ENCODE measurements around the gene COL6A3. TPM values are rescaled to one million over a fixed set of nuclear protein-coding genes. Genes with fewer than 3 reads are reported as not detected.

COL6A3 gene
- polyA plus RNA-seq, 1 donor (not counting 4 experiments of a cell fraction or from before 2014, with no cell fraction given) = not detected

GRCh38 chr2:237397072-237397471 lies 16.9 kb downstream of the COL6A3 start:
- H4K20me1 ChIP-seq (ENCODE audit: control insufficient read depth, extremely low read depth, insufficient read depth, low read length) = no peaks in the 10 kb centered on the region
- H3K27me3 ChIP-seq (ENCODE audit: control insufficient read depth, extremely low read depth, insufficient read depth, low read length) = peaks cover 30% of the 10 kb centered on the region
- no peaks in the 10 kb centered on the region for H3K79me2 ChIP-seq (ENCODE audit: control insufficient read depth, insufficient read depth, low read length)
- no peak overlapping the region for H3K9ac ChIP-seq (ENCODE audit: control insufficient read depth, extremely low read depth, insufficient read depth, low read length)
- H3K9me1 ChIP-seq (ENCODE audit: control insufficient read depth, extremely low read depth, insufficient read depth, low read length) = no peaks in the 10 kb centered on the region
- TF ChIP-seq EZH2 (IDR thresholded peaks at IDR 0.05; ENCODE audit: low read length) = no peak
- no peak for TF ChIP-seq CTCF (optimal IDR thresholded peaks at IDR 0.05 in 1 of 3, IDR thresholded peaks at IDR 0.05 in 1 of 3, conservative IDR thresholded peaks at IDR 0.05 in 1 of 3; ENCODE audit: extremely low read depth in 1 of 3, insufficient read depth in 2 of 3, low read length in 3 of 3)
- H3K4me1 ChIP-seq (ENCODE audit: control insufficient read depth, extremely low read depth, insufficient read depth, low read length) = no peaks in the 10 kb centered on the region
- H2AFZ ChIP-seq (ENCODE audit: control insufficient read depth, low read length) = no peak overlapping the region
- DNase-seq (ENCODE audit: low read depth, low spot score) (no peak), FAIRE-seq (no peak)
- no peak overlapping the region for H3K4me3 ChIP-seq (ENCODE audit: control insufficient read depth in 2 of 3, extremely low read depth in 1 of 3, insufficient read depth in 2 of 3, low read depth in 1 of 3, low read length in 3 of 3)
- H3K27ac ChIP-seq (ENCODE audit: control insufficient read depth, insufficient read depth, low read length) = no peak overlapping the region
- no peaks in the 10 kb centered on the region for H3K36me3 ChIP-seq (ENCODE audit: control insufficient read depth in 2 of 2, extremely low read depth in 1 of 2, insufficient read depth in 2 of 2, low read length in 2 of 2)
- H3K4me2 ChIP-seq (ENCODE audit: control insufficient read depth, extremely low read depth, insufficient read depth, low read depth, low read length) = no peak overlapping the region
- dilution Hi-C loops (cut with MboI; ENCODE audit: extremely low pct_ligation_motif_present, low sequenced_read_pairs) = no loop called here
- no peaks in the 10 kb centered on the region for H3K9me3 ChIP-seq (ENCODE audit: control insufficient read depth, low read depth, low read length)

- Histone ChIP-seq H3K4me3 (ENCODE audit: control insufficient read depth in 2 of 3, extremely low read depth in 1 of 3, insufficient read depth in 2 of 3, low read depth in 1 of 3, low read length in 3 of 3) (no peak overlapping the region), H4K20me1 (ENCODE audit: control insufficient read depth, extremely low read depth, insufficient read depth, low read length) (no peaks in the 10 kb centered on the region), H3K36me3 (ENCODE audit: control insufficient read depth in 2 of 2, extremely low read depth in 1 of 2, insufficient read depth in 2 of 2, low read length in 2 of 2) (no peaks in the 10 kb centered on the region), H3K9me3 (ENCODE audit: control insufficient read depth, low read depth, low read length) (no peaks in the 10 kb centered on the region), H3K9me1 (ENCODE audit: control insufficient read depth, extremely low read depth, insufficient read depth, low read length) (no peaks in the 10 kb centered on the region), H3K4me1 (ENCODE audit: control insufficient read depth, extremely low read depth, insufficient read depth, low read length) (no peaks in the 10 kb centered on the region), H3K9ac (ENCODE audit: control insufficient read depth, extremely low read depth, insufficient read depth, low read length) (no peak overlapping the region), H3K27me3 (ENCODE audit: control insufficient read depth, extremely low read depth, insufficient read depth, low read length) (peaks cover 23% of the 10 kb centered on the region), H3K4me2 (ENCODE audit: control insufficient read depth, extremely low read depth, insufficient read depth, low read depth, low read length) (no peak overlapping the region), H3K27ac (ENCODE audit: control insufficient read depth, insufficient read depth, low read length) (no peak overlapping the region), H2AFZ (ENCODE audit: control insufficient read depth, low read length) (no peak overlapping the region), H3K79me2 (ENCODE audit: control insufficient read depth, insufficient read depth, low read length) (no peaks in the 10 kb centered on the region)
- FAIRE-seq = no peak
- dilution Hi-C loops (cut with MboI; ENCODE audit: extremely low pct_ligation_motif_present, low sequenced_read_pairs) = no loop called here
- no peak for DNase-seq (ENCODE audit: low read depth, low spot score)
- TF ChIP-seq CTCF (optimal IDR thresholded peaks at IDR 0.05 in 1 of 3, IDR thresholded peaks at IDR 0.05 in 1 of 3, conservative IDR thresholded peaks at IDR 0.05 in 1 of 3; ENCODE audit: extremely low read depth in 1 of 3, insufficient read depth in 2 of 3, low read length in 3 of 3) (no peak), EZH2 (IDR thresholded peaks at IDR 0.05; ENCODE audit: low read length) (no peak)
Measured at GRCh38 chr2:237393523-237393922, 20.4 kb downstream of the COL6A3 start.
